Measurements from ENCODE around the gene SUMO2. TPM values are rescaled to one million over a fixed set of nuclear protein-coding genes. Genes with fewer than 3 reads are reported as not detected.

Gene SUMO2
- total and polyA plus RNA-seq, 2 experiments from 2014 or later = 112 to 424 TPM

DNA sequence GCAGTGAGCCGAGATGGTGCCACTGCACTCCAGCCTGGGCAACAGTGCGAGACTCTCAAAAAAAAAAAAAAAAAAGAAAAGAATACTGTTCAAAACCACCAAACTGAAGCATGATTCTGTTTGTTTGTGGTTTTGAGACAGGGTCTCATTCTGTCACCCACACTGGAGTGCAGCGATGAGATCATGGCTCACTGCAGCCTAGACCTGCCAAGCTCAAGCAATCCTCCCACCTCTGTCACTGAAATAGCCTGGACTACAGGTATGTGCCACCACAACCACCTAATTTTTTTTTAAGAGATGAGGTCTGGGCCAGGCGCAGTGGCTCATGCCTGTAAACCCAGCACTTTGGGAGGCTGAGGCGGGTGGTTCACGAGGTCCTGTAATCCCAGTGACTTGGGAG is 4.3 kb downstream of the SUMO2 start:
- DNase-seq (ENCODE audit: low spot score) = no peak
- Histone ChIP-seq H3K4me1 (ENCODE audit: insufficient read depth) (peaks cover 6% of the 10 kb centered on the region), H3K9me3 (ENCODE audit: low read depth) (no peaks in the 10 kb centered on the region), H3K4me3 (no peak overlapping the region), H3K79me2 (peaks cover 89% of the 10 kb centered on the region), H3K27ac (no peak overlapping the region), H2AFZ (no peak overlapping the region), H3K27me3 (no peaks in the 10 kb centered on the region), H3K9me2 (replicated peaks; ENCODE audit: insufficient read depth) (no peaks in the 10 kb centered on the region), H3K4me2 (no peak overlapping the region), H3K36me3 (replicated peaks; ENCODE audit: insufficient read depth, low read depth) (no peaks in the 10 kb centered on the region), H4K20me1 (ENCODE audit: insufficient read depth, poor library complexity, severe bottlenecking) (peaks cover 67% of the 10 kb centered on the region)
- no peak for TF ChIP-seq EZH2 (IDR thresholded peaks at IDR 0.05; ENCODE audit: borderline replicate concordance)
- TF ChIP-seq EZH2phosphoT487 (IDR thresholded peaks at IDR 0.05; ENCODE audit: low read depth, severe bottlenecking, unreplicated experiment) = no peak
- TF ChIP-seq, protein P1, sequence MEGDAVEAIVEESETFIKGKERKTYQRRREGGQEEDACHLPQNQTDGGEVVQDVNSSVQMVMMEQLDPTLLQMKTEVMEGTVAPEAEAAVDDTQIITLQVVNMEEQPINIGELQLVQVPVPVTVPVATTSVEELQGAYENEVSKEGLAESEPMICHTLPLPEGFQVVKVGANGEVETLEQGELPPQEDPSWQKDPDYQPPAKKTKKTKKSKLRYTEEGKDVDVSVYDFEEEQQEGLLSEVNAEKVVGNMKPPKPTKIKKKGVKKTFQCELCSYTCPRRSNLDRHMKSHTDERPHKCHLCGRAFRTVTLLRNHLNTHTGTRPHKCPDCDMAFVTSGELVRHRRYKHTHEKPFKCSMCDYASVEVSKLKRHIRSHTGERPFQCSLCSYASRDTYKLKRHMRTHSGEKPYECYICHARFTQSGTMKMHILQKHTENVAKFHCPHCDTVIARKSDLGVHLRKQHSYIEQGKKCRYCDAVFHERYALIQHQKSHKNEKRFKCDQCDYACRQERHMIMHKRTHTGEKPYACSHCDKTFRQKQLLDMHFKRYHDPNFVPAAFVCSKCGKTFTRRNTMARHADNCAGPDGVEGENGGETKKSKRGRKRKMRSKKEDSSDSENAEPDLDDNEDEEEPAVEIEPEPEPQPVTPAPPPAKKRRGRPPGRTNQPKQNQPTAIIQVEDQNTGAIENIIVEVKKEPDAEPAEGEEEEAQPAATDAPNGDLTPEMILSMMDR (IDR thresholded peaks at IDR 0.05; ENCODE audit: poor library complexity) = no peak
- 94% methylated on average over 6 of the region's 6 CpGs for WGBS (ENCODE audit: low lambda C conversion rate, missing lambda C conversion rate)

GRCh38 chr17:75176625-75177024 is 6.1 kb downstream of the SUMO2 start:
- DNase-seq (ENCODE audit: low spot score) = no peak
- no peak overlapping the region for H2AFZ ChIP-seq
- H3K27me3 ChIP-seq = no peaks in the 10 kb centered on the region
- TF ChIP-seq EZH2phosphoT487 (IDR thresholded peaks at IDR 0.05; ENCODE audit: low read depth, severe bottlenecking, unreplicated experiment) = no peak
- TF ChIP-seq, protein P1 (IDR thresholded peaks at IDR 0.05; ENCODE audit: poor library complexity) = no peak
- no peak for TF ChIP-seq EZH2 (IDR thresholded peaks at IDR 0.05; ENCODE audit: borderline replicate concordance)
- peaks cover 67% of the 10 kb centered on the region for H4K20me1 ChIP-seq (ENCODE audit: insufficient read depth, poor library complexity, severe bottlenecking)
- H3K79me2 ChIP-seq = peaks cover 97% of the 10 kb centered on the region
- H3K4me3 ChIP-seq = no peak overlapping the region
- H3K4me1 ChIP-seq (ENCODE audit: insufficient read depth) = peaks cover 6% of the 10 kb centered on the region
- no peaks in the 10 kb centered on the region for H3K9me2 ChIP-seq (replicated peaks; ENCODE audit: insufficient read depth)
- no peak overlapping the region for H3K4me2 ChIP-seq
- H3K36me3 ChIP-seq (replicated peaks; ENCODE audit: insufficient read depth, low read depth) = no peaks in the 10 kb centered on the region
- no peak overlapping the region for H3K27ac ChIP-seq
- H3K9me3 ChIP-seq (ENCODE audit: low read depth) = no peaks in the 10 kb centered on the region
- 98% methylated on average over 5 of the region's 5 CpGs for WGBS (ENCODE audit: low lambda C conversion rate, missing lambda C conversion rate)

DNA sequence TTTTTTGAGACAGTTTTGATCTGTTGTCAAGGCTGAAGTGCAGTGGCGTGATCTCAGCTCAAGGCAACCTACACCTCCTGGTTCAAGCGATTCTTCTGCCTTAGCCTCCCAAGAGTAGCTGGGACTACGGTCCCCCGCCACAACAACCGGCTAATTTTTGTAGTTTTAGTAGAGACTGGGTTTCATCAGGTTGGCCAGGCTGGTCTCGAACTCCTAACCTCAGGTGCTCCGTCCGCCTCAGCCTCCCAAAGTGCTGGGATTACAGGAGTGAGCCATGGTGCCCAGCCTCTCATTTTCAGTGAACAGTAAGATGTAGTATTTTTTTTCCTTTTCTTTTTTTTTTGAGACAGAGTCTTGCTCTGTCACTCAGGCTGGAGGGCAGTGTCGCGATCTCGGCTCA is 7.8 kb downstream of the SUMO2 start:
- no peaks in the 10 kb centered on the region for H3K4me1 ChIP-seq (ENCODE audit: insufficient read depth)
- peaks cover 97% of the 10 kb centered on the region for H3K79me2 ChIP-seq
- no peaks in the 10 kb centered on the region for H3K9me2 ChIP-seq (replicated peaks; ENCODE audit: insufficient read depth)
- H3K27me3 ChIP-seq = no peaks in the 10 kb centered on the region
- H3K4me2 ChIP-seq = no peak overlapping the region
- DNase-seq (ENCODE audit: low spot score) = no peak
- 98% methylated on average over 11 of the region's 11 CpGs for WGBS (ENCODE audit: low lambda C conversion rate, missing lambda C conversion rate)
- H3K27ac ChIP-seq = no peak overlapping the region
- H3K36me3 ChIP-seq (replicated peaks; ENCODE audit: insufficient read depth, low read depth) = no peaks in the 10 kb centered on the region
- H3K9me3 ChIP-seq (ENCODE audit: low read depth) = no peaks in the 10 kb centered on the region
- no peak overlapping the region for H3K4me3 ChIP-seq
- TF ChIP-seq EZH2phosphoT487 (IDR thresholded peaks at IDR 0.05; ENCODE audit: low read depth, severe bottlenecking, unreplicated experiment) = no peak
- TF ChIP-seq, protein P1 (IDR thresholded peaks at IDR 0.05; ENCODE audit: poor library complexity) = no peak
- TF ChIP-seq EZH2 (IDR thresholded peaks at IDR 0.05; ENCODE audit: borderline replicate concordance) = no peak
- H4K20me1 ChIP-seq (ENCODE audit: insufficient read depth, poor library complexity, severe bottlenecking) = peaks cover 60% of the 10 kb centered on the region
- H2AFZ ChIP-seq = no peak overlapping the region

DNA sequence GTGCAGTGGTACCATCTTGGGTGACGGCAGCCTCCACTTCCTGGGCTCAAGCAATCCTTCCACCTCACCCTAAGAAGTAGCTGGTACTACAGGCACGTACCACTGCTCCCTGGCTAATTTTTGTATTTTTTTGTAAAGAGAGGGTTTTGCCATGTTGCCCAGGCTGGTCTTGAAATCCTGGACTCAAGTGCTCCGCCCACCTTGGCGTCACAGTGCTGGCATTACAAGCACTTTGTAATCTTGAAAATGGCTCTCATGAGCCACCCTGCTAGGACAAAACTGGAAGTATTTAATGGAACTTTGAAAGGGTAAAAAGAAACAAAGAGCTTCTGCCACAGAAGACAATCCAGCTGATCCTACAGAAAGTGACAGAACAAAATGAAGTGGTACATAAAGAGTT is 9.2 kb downstream of the SUMO2 start:
- H3K4me3 ChIP-seq = no peak overlapping the region
- no peak for TF ChIP-seq EZH2 (IDR thresholded peaks at IDR 0.05; ENCODE audit: borderline replicate concordance)
- no peak for TF ChIP-seq EZH2phosphoT487 (IDR thresholded peaks at IDR 0.05; ENCODE audit: low read depth, severe bottlenecking, unreplicated experiment)
- TF ChIP-seq, protein P1 (IDR thresholded peaks at IDR 0.05; ENCODE audit: poor library complexity) = no peak
- no peak overlapping the region for H3K27ac ChIP-seq
- peaks cover 58% of the 10 kb centered on the region for H4K20me1 ChIP-seq (ENCODE audit: insufficient read depth, poor library complexity, severe bottlenecking)
- no peaks in the 10 kb centered on the region for H3K36me3 ChIP-seq (replicated peaks; ENCODE audit: insufficient read depth, low read depth)
- no peaks in the 10 kb centered on the region for H3K27me3 ChIP-seq
- no peak for DNase-seq (ENCODE audit: low spot score)
- 93% methylated on average over 4 of the region's 4 CpGs for WGBS (ENCODE audit: low lambda C conversion rate, missing lambda C conversion rate)
- no peaks in the 10 kb centered on the region for H3K9me3 ChIP-seq (ENCODE audit: low read depth)
- no peak overlapping the region for H3K4me2 ChIP-seq
- H3K9me2 ChIP-seq (replicated peaks; ENCODE audit: insufficient read depth) = no peaks in the 10 kb centered on the region
- peaks cover 94% of the 10 kb centered on the region for H3K79me2 ChIP-seq
- H3K4me1 ChIP-seq (ENCODE audit: insufficient read depth) = no peaks in the 10 kb centered on the region
- no peak overlapping the region for H2AFZ ChIP-seq

Data from hepatocyte (in vitro differentiated cells).